D721Med (cell line): Measurements from ENCODE around the gene TPCN1.

Source experiments
- DNase-seq: peaks from one replicate; pipeline ENCODE4 v3.0.0; 2011; ENCODE audit warnings: low spot score; ENCODE audit not compliant: insufficient read length
- FAIRE-seq: peaks from 2 replicates; lab custom pipeline; 2011; peaks lifted over from hg19 to GRCh38; lab: Jason Lieb, UNC
- CTCF ChIP-seq: IDR thresholded peaks from 2 replicates; pipeline ENCODE4 v1.5.1; 2012; ENCODE audit warnings: mild to moderate bottlenecking, control low read depth; ENCODE audit not compliant: insufficient read depth; ENCODE audit errors: missing control alignments

Gene TPCN1

DNA sequence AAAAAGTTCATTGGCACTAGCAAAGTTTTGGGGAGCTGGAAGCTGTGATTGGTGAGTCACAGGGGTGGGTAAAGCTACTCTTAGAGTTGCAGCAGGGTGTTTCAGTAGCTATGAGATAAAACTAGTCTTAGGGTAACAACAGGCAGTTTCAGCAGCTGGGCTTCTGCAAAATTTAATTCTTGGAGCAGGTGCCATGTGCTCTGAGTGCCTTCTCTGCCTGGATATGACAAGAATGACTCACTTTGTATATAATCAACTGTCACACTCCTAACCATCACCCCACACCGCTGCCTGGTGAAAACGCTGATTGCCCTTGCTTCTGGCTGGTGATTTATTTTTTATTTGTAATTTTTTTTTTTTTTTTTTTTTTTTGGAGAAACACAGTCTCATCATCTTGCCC lies 126.6 kb downstream of the TPCN1 start:
- DNase-seq (no peak), FAIRE-seq (no peak)
- TF ChIP-seq CTCF: no peak
